Measurements from ENCODE around the gene CPTP.

- no peak for TF ChIP-seq CTCF (IDR thresholded peaks at IDR 0.05; ENCODE audit: low read length)
- no peak for TF ChIP-seq EZH2 (optimal IDR thresholded peaks at IDR 0.05; ENCODE audit: low read depth, low read length)
- no peak for TF ChIP-seq EZH2phosphoT487 (IDR thresholded peaks at IDR 0.05; ENCODE audit: low read length)
These were observed 498 bp upstream of the CPTP start for GRCh38 chr1:1324084-1324523.

All from MM.1S (cell line).